ENCODE results near the gene NUP98.

Gene NUP98

GRCh38 chr11:3797329-3798090, at the start of gene NUP98:
TSS of gene NUP98 (minus strand) at chr11:3797554. CDS start at chr11:3782117, 15,437 bp downstream.
- peak; percentile 98 for DNase-seq (ENCODE audit: low spot score)

GRCh38 chr11:3845670-3846069, 48.3 kb upstream of the NUP98 start:
- no peak for DNase-seq (ENCODE audit: low spot score)

GRCh38 chr11:3845246-3845645, 47.9 kb upstream of the NUP98 start:
- DNase-seq (ENCODE audit: low spot score), result no peak

GRCh38 chr11:3843326-3843725, 46.0 kb upstream of the NUP98 start:
- no peak for DNase-seq (ENCODE audit: low spot score)

DNA sequence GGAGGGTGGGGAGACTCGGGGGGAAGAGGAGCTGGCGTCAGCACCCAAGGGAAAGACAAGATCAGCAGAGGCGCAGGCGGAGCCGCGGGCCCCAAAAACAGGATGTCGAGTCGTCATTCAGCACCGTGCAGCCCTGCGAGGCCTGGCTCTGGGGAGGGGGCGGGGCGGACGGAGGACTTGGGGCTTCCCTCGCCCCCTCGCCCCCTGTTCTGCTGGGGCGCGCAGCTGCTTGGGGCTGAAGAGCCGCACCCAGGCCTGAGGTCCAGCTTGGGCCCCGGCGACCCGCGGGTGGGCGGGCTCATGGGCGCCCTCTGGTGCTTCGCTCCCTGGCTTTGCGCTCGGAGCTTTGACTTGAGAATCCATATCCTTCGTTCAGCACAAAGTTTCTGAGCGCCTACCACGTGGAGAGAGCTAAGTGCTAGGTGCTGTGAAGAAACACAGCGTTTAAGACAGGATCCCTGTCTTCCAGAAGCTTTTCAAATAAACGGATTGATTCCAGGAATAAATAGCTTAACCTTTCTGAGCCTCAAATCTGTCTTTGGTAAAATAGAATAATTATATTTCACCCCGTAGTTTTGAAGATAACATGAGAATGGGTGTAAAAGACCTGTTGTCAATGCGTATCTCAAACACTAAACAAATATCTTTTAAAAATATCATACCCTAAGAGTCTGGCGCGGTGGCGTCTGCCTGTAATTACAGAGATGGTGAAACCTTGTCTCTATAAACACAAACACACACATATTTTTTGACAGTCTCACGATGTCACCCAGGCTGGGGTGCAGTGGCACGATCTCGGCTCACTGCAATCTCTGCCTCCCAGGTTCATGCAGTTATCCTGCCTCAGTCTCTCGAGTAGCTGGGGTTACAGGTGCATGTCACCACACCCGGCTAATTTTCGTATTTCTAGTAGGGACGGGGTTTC, 44.3 kb upstream of the NUP98 start:
- DNase-seq (ENCODE audit: low spot score), result peak; percentile 72

DNA sequence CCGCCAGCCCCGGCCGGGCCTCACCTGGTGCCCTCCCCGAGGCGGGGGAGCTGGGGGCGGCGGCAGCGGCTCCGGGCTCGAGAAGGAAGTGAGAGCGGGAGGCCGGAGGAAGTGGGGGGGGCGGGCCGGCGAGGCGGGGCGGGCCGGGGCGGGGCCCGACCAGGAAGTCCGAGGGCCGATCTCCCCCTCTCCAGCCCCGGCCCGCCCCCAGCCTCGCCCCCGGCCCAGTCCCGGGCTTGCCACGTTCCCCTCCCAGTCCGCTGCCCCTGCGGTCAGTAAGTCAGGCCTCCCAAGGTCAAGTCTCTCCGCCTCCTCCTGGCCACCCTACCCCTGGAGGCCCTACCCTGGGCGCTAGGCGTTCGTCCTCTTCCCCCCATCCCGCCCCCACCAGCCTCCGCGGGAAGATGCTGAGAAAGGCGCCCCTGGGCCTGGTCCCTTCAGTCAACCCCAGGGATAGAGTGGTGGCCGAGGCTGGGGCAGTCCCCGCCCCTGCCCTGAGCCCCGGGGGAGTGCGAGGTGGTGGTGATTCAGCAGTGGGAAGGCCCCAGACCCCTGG, 43.6 kb upstream of the NUP98 start, which contains the start of gene RHOG:
RHOG (minus strand) TSS at position 90 of the 556 bp plus-strand sequence. CDS start 12,821 bp downstream, outside the sequence.
- peak; percentile 72 for DNase-seq (ENCODE audit: low spot score)

DNA sequence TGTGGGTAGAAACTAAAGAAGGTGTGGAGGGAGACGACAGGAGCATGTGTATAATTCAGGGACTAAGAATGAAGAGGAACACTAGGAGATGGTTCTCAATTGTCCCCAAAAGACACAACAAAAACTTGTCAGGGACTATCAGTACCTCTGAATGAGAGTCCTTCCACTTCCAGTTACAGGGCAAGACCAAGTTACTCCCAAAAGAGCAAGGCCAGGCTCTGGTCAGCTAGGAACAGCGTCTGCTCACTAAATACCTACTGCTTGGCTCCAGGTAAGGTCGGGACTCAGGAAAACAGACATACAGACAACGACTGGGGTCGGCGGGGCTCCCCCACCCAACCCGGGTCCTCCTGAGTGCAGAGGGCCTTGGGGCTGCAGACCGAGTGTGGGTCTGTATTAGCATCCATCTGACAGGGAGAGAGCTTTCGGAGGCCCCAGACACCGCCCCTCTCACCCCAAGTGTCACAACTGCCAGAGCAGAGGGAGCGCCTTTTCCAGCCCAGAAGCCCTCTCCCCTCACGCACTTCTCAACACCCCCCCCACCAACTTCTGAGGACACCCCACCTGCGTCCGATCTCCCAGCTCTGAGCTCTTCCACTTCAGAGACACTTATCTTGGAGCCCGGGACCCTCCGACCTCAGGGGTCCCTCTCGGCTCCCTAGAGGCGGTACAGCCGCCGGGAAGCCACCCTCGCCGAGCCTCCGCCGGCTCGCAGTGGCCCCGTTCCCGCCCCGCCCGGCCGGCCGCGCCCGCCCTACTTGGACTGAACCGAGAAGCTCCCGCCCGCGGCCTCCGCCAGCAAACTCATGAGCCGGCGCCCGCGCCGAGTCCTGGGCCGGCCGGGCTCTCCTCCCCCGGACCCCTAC, 42.9 kb upstream of the NUP98 start:
- no peak for DNase-seq (ENCODE audit: low spot score)

DNA sequence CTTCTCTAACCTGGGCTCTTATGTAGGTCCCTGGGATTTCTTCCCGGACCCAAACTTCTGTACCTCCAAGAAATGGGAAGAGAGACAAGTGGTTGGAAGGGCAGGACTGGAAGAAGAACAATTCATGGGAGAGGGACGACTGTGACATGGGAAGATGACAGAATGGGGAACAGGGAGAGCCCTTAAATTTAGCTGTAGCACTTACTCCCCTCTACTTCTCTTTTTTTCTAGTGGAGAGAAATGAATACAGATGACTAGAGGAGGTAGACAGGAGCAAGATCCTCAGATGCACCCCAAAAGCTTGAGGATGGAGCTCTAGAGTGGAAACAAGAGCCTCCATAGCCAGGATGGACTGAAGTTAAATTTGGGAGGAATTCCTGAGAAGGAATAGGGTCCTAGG, 41.1 kb upstream of the NUP98 start:
- DNase-seq (ENCODE audit: low spot score), result no peak

GRCh38 chr11:3837793-3838192, 40.4 kb upstream of the NUP98 start:
- no peak for DNase-seq (ENCODE audit: low spot score)

- DNase-seq (ENCODE audit: low spot score), result no peak
Observed at GRCh38 chr11:3836903-3837302, 39.5 kb upstream of the NUP98 start.

- no peak for DNase-seq (ENCODE audit: low spot score)
Observed at GRCh38 chr11:3835751-3836150, 38.4 kb upstream of the NUP98 start.

DNA sequence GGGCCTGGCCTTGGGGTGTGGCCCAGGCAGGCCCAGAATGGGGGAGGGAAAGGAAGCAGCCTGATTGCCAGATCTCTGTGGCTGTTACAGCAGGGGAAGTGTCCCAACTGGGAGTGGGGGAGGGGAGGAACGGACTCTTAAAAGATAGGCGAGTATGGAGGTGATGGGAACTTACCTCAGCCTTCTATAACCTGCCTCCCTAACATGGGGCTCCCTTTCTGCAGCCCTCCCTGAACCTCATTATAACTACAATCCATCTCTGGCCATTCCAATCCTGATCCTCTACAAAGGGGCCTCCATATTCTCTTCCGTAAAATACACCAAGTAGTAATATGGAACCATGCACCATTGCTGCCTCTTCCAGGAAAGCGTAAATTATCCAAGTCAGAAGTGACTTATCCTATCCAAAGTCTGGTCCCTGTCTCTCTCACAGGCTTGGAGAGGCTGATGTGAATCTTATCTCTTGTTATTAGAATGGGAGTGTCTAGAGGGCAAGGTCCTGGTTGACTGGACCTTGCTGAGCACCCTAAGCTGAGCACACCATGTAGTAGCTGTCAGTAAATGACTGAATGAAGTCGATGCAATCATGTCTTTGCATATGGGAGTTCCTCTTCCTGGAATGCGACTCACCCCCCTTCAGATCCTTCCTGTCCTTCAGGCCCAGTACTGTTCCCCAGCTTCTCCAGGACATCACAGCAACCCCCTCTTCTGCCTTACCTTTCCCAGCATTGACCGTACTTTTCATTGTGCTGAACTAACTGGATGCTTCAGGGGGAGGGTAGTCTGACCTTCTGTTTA, 37.5 kb upstream of the NUP98 start:
- no peak for DNase-seq (ENCODE audit: low spot score)

- no peak for DNase-seq (ENCODE audit: low spot score)
Observed at GRCh38 chr11:3834349-3834663, 37.0 kb upstream of the NUP98 start.

DNA sequence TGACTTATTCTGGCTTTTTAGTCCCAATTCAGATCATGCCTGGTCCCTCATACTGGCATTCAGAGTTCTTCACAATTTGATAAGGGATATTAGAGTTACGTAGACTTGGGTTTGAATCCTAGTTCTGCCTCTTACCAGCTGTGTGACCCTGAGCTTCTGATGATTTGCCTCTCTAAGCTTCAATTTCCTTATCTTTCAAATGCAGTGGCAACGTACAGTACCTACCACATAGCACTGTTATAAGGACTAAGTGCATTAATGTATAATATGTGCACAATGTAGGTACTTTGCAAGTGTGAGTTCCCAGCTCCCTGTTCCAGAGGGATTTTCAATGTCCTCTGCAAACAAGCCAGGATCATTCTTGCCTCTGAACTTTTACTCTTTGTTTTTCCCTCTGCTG, 36.1 kb upstream of the NUP98 start:
- DNase-seq (ENCODE audit: low spot score), result no peak

DNA sequence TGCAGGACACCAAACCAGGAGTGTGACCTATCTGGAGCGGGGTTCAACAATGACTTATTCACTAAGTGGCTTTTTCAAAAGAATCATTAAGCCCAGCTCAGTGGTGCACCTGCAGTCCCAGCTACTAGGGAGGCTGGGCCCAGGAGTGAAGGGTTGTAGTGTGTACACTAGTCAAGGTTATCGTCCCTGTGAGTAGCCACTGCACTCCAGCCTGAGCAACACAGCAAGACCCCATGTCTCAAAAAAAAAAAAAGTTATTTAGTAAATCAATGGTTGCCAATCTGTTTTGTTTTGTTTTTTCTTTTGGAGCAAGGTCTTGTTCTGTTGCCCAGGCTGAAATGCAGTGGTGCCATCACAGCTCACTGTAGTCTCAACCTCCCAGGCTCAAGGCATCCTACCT, 35.5 kb upstream of the NUP98 start:
- DNase-seq (ENCODE audit: low spot score), result no peak

DNA sequence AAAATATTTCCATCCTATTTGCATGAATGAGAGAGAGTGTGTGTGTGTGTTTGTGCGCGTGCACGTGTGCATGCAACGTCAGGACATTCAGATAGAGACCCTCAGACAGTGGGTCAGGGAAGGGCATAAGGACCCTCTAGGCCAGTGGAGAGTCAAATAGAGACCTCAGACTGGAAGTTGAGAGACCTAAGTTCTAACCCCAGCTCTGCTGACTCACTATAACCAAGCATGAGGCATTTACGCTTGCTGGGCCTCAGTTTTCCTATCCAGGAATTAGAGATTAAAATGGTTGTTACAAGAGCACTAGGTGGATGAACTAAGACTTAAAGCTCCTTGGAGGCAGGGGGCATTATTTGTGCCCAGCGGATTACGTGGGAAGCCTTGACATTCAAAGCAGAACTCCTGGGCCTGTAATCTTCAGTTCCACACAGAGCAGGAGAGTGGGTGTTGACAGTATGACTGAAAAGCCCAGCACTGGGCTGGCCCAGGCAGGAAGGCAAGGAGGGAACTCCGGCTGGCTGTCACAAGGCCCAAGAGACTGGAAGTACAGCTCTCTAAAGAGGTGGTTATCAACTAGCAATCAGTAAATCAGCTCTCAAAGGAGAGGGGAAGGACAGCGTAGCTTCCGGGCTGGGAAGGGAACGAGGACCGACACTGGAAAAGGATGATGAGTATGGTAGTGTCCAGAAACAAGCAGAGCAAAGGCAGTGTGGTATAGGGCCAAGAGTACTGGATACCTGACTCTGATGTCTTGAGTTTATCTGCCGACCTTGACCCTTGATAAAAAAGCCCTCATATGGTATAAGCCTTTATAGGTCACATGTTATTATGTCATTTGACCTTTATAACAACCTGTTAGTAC, 34.3 kb upstream of the NUP98 start:
- no peak for DNase-seq (ENCODE audit: low spot score)

DNA sequence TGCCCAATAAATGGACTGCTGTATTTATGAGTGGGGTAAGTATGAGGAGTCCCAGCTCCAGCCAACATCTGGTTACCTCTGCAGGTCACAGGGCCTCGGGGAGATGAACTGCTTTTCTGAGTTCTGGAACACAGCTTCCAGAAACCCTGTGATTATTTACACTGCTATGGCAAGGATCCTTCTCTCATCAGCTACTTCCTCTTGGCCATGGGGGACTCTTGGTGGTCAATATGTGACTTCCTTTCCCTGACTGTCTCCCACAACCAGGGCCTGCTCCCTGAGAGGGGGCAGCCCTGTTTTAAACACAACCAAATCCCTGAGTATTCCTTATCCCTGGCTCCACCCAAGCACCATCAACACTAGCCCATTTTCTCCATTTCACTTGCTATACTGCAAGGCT, 33.4 kb upstream of the NUP98 start:
- DNase-seq (ENCODE audit: low spot score), result no peak

- DNase-seq (ENCODE audit: low spot score), result no peak
Observed at GRCh38 chr11:3830088-3830487, 32.7 kb upstream of the NUP98 start.

- no peak for DNase-seq (ENCODE audit: low spot score)
Observed at GRCh38 chr11:3827434-3828186, 30.3 kb upstream of the NUP98 start.
